Measurements from ENCODE around the gene NHLRC2. TPM values are rescaled to one million over a fixed set of nuclear protein-coding genes. Genes with fewer than 3 reads are reported as not detected.
A peak's percentile ranks its signal among the peaks of the same experiment; 100 is the strongest.

Gene NHLRC2
- total and polyA plus RNA-seq, 10 of the 15 experiments (the other 5 are each of a cell fraction or from before 2014, with no cell fraction given) = 1.9 to 31.3 (median 15.9) TPM

- intact Hi-C loops (cut with micrococcal nuclease; ENCODE audit: unreplicated experiment) (loop anchor here (2.0 kb wide), 1 partner anchor 171 kb away; no protein-coding TSS in a partner anchor), in situ Hi-C loops (cut with MboI) (no loop called here)
- ChIA-PET RAD21 (ENCODE audit: unreplicated experiment) (interaction anchor here (1.1 to 1.3 kb wide), 2 partner anchors 26 to 51 kb away, joined by 4 to 6 read pairs; no protein-coding TSS in a partner anchor), POLR2A (interaction anchor here (0.7 to 1.5 kb wide), 3 partner anchors 167 to 246 kb away, joined by 3 to 4 read pairs (median 3); partner anchors contain the start of gene ADRB1), CTCF (interaction anchor here (1.1 kb wide), 1 partner anchor 250 kb away, joined by 3 read pairs; no protein-coding TSS in a partner anchor), SMC1A (ENCODE audit: uncharacterized antibody, unreplicated experiment) (interaction anchor here (0.9 to 2.3 kb wide), 3 partner anchors 10 to 106 kb away, joined by 3 to 5 read pairs (median 3); no protein-coding TSS in a partner anchor)
- 56% methylated on average over 10 of the region's 10 CpGs for WGBS (ENCODE audit: insufficient coverage, insufficient replicate concordance, low lambda C conversion rate, missing lambda C conversion rate)
- Histone ChIP-seq H3K9ac (ENCODE audit: control insufficient read depth, insufficient read depth, low read length) (peak overlapping the region; percentile 88), H3K4me1 (ENCODE audit: control insufficient read depth, insufficient read depth, low read length) (peaks cover 3% of the 10 kb centered on the region; the same call in 1 of the 2 replicates), H3K36me3 (ENCODE audit: control insufficient read depth in 2 of 2, insufficient read depth in 2 of 2, low read length in 1 of 2) (peaks cover 0 to 4% of the 10 kb centered on the region in 2 experiments; a peak in 1 of 4 replicates), H3K27ac (ENCODE audit: control insufficient read depth, insufficient read depth) (peak overlapping the region; percentile 92), H2AFZ (ENCODE audit: control insufficient read depth, low read depth, low read length) (peak overlapping the region; percentile 83), H3K27me3 (replicated peaks in 1 of 2; ENCODE audit: control insufficient read depth in 2 of 2, insufficient read depth in 2 of 2, low read length in 1 of 2) (no peaks in the 10 kb centered on the region), H3K4me2 (ENCODE audit: control insufficient read depth, insufficient read depth) (peak overlapping the region; percentile 79), H3K9me3 (replicated peaks; ENCODE audit: control insufficient read depth, insufficient read depth, low read length) (no peaks in the 10 kb centered on the region; the same call in 2 of the 3 replicates), H3K79me2 (ENCODE audit: control insufficient read depth, insufficient read depth, low read length) (peaks cover 84% of the 10 kb centered on the region), H3K4me3 (peak overlapping the region; percentile 78), H4K20me1 (ENCODE audit: control insufficient read depth, insufficient read depth) (no peaks in the 10 kb centered on the region)
- TSS peak; percentile 55 for BruUV-seq (replicated peaks)
- TF ChIP-seq ZBTB33 (IDR thresholded peaks at IDR 0.05) (no peak), MTA3 (IDR thresholded peaks at IDR 0.05; ENCODE audit: borderline replicate concordance, low read length) (no peak), IKZF2 (IDR thresholded peaks at IDR 0.05) (no peak), MYC (IDR thresholded peaks at IDR 0.05; ENCODE audit: insufficient read depth, insufficient read length, insufficient replicate concordance, low read length, severe bottlenecking) (no peak), IRF3 (IDR thresholded peaks at IDR 0.05) (no peak), ESRRA (IDR thresholded peaks at IDR 0.05; ENCODE audit: low read length) (no peak), SREBF2 (IDR thresholded peaks at IDR 0.05; ENCODE audit: low read length) (no peak)
- no peak for ATAC-seq
- no peak for FAIRE-seq
- DNase-seq (ENCODE audit: low read depth, low spot score) = no peak
Measured at GRCh38 chr10:113853578-113854012, 866 bp upstream of the NHLRC2 start.
